Measurements from ENCODE around the gene TRMT112.
"Not testable (repeated sequence)": the region's sequence is repeated elsewhere in the genome, so short reads cannot be mapped to it uniquely, and the experiment has no call there.

The TRMT112 gene

DNA sequence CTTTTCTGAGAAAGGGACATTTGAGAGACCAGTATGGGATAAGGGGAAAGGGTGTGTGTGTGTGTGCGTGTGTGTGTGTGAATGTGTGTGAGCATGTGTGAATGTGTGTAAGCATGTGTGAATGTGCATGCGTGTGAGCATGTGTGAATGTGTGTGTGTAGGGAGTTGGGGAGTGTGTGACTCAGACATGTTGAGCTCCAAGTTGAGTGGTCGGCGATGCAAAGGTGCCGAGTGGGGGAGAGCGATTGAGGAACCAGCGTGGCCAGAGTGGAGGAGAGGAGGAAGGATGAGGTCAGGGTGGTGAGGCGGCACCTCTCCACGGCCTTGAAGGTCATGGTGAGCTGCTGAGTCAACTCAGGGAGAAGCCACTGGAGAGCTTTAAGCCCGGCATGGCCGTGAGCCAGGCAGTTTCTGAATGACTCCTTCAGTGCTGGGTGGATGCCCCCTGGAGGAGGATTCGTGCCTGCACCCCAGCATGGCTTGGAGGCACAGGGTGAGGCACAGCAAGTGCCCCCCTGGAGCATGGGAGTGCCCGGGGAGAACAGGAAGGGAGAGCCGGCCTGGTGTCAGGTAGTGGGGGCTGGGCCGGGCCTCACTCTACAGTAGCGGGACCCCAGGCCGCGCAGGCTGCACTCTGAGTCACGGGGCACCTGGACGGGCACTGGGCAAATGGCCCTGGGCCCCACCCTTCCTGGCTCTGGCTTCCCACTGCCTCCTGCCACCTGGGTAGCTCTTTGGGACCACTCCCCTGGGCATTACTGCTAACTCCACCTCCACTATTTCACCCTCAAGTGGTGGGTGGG is 14.4 kb upstream of the TRMT112 start:
- no peak for DNase-seq (ENCODE audit: low read depth, low spot score)

DNA sequence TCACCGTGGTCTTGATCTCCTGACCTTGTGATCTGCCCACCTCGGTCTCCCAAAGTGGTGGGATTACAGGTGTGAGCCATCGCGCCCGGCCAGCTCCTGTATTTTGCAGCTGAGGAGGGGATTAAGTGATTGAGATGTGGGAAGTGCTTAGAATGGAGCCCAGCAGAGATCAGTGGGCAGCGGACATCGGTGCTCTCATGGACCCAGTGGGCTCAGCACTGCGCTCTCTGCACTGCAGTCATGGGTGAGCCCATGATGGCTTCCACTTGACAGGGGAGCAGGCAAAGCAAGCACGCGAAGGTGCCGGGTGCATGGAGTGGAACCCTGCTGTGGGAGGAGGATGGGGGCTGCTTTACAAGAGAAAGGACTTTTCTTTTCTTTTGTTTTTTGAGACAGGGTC is 13.5 kb upstream of the TRMT112 start:
- no peak for DNase-seq (ENCODE audit: low read depth, low spot score)

DNA sequence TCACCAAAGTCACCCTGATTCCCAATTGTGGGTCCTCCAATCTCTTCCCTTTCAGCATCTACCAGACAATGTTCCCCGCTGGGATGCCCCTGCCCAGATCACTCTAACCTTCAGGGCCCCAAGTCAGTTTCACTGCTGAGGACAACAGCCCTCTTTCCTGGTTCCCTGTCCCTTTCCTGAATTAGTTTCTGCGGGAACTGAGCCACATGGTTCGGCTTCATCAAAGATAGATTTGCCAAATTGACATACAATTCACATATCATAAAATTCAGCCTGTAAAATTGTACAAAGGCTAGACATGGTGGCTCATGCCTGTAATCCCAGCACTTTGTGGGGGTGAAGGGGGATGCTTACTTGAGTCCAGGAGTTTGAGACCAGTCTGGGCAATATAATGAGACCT is 10.6 kb upstream of the TRMT112 start:
- DNase-seq (ENCODE audit: low read depth, low spot score): no peak

DNA sequence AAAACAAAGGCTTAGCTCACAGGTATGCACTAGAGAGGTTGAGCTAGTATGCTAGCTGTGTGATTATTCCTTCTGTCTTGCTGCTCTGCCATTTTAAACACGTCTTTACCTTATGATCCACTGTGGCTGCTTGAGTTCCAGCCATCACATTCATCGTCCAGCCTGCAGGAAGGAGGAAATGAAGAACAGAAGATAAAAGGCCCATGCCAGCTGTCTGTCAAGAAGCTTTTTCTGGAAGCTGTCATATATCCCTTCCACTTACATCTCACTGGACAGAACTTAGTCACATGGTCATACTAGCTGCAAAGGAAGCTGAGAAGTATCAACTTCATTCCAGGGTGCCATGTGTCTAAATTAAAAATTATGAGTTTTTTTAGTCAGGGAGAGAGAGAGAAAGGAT is 10.0 kb upstream of the TRMT112 start:
- DNase-seq (ENCODE audit: low read depth, low spot score): no peak

DNA sequence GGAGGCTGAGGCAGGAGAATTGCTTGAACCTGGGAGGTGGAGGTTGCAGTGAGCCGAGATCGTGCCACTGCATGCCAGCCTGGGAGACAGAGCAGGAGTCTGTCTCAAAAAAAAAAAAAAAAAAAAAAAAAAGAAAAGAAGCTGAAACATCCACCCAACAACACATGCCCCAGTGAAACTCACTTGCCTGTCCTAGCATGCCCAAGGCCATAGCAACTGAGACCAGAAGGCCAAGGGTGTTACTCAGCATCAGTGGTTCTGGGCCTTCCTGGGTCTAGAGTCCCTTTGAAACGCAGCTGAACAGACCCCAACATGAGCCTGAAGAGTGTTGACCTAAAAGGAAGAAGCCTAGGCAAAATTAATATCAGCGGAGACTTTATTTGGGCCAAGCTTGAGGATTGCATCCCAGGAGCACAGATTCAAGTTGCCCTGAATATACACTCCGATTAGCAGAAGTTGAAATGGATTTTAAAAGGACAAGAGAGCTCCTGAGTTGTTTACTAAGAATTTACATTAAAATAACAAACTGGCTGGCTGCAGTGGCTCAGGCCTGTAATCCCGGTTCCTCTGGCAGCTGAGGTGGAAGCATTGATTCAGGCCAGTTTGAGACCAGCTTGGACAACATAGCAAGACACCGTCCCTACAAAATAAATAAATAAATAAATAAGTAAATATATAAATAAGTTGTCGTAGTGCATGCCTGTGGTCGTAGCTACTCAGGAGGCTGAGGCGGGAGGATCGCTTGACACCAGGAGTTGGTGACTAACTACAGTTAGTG is 7.5 kb upstream of the TRMT112 start:
- DNase-seq (ENCODE audit: low read depth, low spot score): no peak

DNA sequence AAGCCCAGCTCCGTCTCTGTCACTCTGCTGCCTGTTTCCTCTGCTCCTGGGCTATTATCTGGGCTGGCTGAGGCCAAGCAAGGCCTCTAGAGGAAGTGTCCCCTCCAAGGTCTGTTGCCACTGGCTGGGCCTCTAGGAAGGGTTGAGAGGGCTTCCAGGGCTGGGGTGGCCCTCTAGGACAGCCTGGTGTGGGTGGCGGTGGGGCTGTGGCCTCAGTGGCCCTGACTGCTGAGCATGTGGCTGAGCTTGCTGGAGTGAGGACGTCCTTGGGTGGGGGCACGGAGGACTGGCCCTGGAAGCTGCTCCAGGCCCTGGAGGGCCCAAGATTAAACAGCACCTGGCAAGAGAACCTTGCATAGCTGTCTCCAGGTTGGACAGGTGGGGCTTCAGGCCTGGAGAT is 6.6 kb upstream of the TRMT112 start:
- not testable (repeated sequence) for DNase-seq (ENCODE audit: low read depth, low spot score)

DNA sequence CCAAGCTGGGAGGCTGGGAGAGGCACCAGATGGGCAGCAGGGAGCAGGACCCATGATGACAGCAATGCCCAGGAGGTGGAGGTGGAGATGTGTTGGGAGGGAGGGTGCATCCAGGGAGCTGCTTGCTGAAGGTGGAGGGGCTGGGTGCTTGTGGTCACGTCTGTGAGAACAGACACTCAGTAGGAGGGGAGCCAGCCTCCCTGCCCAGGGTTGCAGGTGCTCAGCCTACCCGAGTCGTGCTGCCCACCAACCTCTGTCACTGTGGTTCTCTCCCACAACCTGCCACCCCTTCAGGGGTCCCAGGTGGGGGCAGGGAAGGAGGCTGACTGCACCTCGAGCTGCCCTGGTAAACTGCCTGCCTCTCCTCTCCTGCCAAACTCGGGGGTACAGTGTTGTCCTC is 6.0 kb upstream of the TRMT112 start:
- DNase-seq (ENCODE audit: low read depth, low spot score): no peak

DNA sequence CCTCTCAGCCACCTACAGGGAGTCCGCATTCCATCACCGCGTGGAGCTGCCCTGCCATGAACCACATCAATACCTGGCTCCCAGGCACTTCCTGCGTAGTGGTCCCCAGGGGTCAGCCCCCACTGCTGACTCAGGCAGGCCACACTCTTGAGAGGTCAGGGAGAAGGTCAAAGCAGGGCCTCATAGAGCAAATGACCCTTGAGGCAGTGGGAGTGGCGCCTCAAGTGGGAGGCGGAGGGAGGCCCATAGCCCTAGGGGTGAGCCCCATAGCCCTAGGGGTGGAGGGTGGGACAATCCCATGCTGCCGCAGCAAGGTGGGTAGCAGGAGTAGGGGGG is 5.5 kb upstream of the TRMT112 start:
- DNase-seq (ENCODE audit: low read depth, low spot score): no peak

DNA sequence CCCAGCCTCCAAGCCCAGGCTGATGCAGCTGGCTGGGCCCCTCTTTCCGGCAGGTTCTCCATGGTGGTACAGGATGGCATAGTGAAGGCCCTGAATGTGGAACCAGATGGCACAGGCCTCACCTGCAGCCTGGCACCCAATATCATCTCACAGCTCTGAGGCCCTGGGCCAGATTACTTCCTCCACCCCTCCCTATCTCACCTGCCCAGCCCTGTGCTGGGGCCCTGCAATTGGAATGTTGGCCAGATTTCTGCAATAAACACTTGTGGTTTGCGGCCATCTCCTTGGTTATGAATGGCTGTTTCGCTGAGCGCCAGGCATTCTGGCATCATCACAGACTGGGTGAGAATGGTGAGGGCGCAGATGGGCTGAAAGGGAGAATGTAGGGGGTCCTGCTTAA is 4.2 kb upstream of the TRMT112 start:
- no peak for DNase-seq (ENCODE audit: low read depth, low spot score)

DNA sequence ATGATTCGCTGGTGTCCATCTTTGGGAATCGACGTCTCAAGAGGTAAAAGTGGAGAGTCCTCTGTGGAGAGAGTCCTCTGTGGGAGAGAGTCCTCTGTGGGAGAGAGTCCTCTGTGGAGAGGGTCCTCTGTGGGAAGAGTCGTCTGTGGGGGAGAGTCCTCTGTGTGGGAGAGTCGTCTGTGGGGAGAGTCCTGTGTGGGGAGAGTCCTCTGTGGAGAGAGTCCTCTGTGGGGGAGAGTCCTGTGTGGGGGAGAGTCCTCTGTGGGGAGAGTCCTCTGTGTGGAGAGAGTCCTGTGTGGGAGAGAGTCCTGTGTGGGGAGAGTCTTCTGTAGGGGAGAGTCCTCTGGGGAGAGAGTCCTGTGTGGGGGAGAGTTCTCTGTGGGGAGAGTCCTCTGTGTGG is 3.7 kb upstream of the TRMT112 start:
- DNase-seq (ENCODE audit: low read depth, low spot score): no peak

DNA sequence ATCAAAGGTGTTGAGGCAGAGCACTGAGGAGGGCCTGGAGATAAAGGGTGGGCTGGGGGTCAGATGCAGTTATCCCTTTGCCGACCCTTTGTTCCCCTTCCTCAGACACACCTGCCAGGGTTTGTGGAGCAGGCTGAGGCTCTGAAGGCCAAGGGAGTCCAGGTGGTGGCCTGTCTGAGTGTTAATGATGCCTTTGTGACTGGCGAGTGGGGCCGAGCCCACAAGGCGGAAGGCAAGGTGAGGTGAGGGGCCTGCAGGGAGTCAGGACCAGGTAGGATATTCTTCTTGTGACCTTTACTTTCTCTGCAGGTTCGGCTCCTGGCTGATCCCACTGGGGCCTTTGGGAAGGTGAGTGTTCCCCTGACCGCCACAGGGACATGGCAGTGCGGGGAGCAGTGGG is 3.2 kb upstream of the TRMT112 start:
- DNase-seq (ENCODE audit: low read depth, low spot score): no peak

DNA sequence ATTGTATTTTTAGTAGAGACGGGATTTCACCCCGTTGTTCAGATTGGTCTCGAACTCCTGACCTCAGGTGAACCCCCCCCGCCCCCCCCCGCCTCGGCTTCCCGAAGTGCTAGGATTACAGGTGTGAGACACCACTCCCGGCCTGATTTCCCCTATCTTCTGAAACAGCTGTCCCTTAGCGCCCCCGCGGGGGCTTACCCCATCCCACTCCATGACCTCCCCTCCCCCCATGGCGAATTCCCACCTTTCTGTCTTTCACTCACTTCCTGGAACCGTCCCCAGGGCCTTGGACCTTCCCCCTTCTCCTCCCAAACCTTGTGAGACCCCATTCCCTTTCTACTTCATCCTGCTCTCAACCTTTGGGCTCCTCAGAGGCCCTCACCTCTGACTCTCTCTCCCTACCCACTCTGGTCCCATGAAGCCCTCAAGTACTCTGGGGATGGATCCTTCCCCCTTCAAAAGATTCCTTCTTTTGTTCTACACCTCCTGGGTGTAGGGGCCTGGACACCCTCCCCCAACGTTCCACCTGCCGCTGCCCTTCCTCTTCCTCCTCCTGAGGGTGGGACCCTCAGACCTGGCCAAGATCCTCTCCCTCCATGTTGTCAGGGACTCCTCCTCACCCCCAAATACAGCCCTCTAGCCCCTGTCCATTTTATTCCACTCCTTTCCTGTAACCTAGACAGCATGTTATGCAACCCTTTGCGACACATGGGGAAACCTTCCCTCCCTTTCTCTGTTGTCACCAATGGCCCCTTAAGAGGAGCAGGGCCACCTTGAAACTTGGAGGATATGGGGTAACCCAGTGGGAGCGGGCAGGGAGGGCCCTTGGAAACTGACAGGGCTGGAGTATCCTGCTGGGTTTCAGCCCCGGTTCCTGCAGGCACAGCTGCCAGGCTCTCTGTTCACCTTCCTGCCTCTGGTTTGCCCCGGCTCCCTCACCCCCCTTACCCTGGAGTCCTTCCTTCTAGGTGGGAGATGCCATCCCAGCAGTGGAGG is 1.7 kb upstream of the TRMT112 start:
- DNase-seq (ENCODE audit: low read depth, low spot score): no peak

DNA sequence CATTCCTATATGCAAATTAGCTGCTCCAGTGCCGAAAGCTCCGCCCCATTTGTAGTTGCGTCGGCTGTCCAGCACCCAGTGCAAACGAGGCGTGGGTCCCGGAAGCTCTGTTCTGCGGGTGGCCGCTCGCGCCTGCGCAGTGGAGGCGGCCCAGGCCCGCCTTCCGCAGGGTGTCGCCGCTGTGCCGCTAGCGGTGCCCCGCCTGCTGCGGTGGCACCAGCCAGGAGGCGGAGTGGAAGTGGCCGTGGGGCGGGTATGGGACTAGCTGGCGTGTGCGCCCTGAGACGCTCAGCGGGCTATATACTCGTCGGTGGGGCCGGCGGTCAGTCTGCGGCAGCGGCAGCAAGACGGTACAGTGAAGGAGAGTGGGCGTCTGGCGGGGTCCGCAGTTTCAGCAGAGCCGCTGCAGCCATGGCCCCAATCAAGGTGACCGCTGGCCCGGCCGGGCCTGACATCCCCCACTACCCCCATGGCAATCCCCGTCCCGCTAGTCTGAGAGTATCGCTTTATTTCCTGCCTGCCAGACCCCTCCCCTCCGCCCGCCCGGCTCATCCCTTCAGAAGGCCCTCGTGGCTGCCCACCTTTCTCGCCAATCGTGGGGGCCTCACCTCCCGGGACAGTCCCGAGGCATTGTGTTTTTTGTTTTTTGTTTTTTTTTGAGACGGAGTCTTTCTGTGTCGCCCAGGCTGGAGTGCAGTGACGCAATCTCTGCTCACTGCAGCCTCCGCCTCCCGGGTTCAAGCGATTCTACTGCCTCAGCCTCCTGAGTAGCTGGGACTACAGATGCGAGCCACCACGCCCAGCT is 804 bp upstream of the TRMT112 start, which contains the start of gene PRDX5:
Gene PRDX5 (plus strand): TSS at position 161 of the 805 bp plus-strand sequence. CDS start 95 bp downstream, at position 256.
- DNase-seq (ENCODE audit: low read depth, low spot score): no peak

DNA sequence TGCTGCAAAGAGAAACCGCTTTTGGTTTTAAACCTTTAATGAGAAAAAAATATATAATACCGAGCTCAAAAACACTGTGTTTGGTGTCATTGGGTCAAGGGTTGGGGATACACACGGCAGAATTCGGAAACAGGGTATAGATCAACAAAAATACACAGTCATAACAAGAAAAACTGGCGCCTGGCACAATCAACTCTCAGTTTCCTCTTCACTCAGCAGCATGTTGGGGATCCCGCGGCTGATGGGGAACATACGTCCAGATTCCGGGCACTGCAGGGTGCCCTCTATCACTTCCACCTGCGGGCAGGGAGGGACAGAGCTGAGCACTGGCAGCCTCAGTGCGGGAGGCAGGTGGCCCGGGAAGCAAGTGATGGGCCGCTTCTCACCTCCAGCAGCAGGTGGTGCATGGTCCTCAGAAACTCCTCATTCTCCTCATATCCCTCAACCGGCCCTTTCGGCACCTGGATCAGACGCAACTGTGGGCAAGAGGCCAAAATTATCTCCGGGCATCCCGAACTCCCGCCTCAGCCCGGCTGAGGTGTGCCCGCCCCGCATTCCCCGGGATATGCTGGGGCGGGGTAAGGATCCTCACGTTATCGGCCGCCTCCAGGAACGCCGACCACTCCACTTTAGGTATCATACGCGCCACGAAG is 561 bp downstream of the TRMT112 start:
- DNase-seq (ENCODE audit: low read depth, low spot score): no peak

DNA sequence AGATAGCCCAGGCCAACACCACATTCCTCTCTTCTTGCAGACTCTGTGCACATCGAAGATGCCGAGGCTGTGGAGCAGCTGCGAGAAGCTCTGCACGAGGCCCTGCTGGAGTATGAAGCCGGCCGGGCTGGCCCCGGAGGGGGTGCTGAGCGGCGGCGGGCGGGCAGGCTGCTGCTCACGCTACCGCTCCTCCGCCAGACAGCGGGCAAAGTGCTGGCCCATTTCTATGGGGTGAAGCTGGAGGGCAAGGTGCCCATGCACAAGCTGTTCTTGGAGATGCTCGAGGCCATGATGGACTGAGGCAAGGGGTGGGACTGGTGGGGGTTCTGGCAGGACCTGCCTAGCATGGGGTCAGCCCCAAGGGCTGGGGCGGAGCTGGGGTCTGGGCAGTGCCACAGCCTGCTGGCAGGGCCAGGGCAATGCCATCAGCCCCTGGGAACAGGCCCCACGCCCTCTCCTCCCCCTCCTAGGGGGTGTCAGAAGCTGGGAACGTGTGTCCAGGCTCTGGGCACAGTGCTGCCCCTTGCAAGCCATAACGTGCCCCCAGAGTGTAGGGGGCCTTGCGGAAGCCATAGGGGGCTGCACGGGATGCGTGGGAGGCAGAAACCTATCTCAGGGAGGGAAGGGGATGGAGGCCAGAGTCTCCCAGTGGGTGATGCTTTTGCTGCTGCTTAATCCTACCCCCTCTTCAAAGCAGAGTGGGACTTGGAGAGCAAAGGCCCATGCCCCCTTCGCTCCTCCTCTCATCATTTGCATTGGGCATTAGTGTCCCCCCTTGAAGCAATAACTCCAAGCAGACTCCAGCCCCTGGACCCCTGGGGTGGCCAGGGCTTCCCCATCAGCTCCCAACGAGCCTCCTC is 1.5 kb downstream of the TRMT112 start:
- not testable (repeated sequence) for DNase-seq (ENCODE audit: low read depth, low spot score)

DNA sequence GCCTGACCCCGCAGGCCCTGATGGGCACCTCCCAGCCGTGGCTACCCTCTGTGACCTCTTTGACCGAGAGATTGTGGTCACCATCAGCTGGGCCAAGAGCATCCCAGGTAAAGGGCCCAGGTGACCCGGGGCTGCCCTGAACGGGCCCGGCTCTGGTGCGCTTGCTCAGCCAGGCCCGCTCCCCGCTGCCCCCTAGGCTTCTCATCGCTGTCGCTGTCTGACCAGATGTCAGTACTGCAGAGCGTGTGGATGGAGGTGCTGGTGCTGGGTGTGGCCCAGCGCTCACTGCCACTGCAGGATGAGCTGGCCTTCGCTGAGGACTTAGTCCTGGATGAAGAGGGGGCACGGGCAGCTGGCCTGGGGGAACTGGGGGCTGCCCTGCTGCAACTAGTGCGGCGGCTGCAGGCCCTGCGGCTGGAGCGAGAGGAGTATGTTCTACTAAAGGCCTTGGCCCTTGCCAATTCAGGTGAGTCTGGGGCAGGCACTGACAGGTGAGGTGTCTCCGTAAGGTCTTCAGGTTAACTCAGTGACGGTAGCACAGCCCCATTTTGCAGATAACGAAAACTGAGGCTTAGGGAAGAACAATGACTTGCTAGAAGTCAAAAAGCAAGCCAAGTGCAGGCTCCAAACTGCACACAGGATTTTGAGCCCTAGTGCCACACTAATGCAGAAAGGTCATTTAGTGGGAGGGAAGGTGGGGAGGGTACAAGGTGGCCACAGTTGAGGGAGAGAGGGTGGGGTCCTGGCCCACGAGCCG is 2.4 kb downstream of the TRMT112 start:
- DNase-seq (ENCODE audit: low read depth, low spot score): no peak

DNA sequence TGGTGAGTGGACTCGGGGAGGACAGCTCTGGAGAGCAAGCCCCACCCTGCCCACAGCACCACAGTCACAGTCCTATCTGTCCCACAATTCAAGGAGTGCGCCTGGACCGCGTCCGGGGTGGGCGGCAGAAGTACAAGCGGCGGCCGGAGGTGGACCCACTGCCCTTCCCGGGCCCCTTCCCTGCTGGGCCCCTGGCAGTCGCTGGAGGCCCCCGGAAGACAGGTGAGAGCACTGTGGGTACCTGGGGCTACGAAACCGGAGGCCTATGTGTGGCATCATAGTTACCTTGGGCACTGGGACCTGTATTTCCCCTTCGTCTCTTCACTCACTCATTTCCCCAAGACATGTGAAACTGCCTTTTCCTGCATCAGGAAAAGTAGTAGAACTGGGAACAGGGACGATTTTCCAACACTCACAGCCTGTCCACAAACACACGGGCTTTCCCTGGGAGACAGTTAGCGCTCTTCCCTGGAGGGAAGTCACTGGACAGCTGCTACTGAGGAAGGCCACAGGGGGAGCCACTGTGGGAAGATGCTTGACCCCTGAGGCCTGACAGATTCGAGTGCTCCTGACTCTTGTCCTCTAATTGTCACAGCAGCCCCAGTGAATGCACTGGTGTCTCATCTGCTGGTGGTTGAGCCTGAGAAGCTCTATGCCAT is 3.1 kb downstream of the TRMT112 start:
- DNase-seq (ENCODE audit: low read depth, low spot score): no peak

DNA sequence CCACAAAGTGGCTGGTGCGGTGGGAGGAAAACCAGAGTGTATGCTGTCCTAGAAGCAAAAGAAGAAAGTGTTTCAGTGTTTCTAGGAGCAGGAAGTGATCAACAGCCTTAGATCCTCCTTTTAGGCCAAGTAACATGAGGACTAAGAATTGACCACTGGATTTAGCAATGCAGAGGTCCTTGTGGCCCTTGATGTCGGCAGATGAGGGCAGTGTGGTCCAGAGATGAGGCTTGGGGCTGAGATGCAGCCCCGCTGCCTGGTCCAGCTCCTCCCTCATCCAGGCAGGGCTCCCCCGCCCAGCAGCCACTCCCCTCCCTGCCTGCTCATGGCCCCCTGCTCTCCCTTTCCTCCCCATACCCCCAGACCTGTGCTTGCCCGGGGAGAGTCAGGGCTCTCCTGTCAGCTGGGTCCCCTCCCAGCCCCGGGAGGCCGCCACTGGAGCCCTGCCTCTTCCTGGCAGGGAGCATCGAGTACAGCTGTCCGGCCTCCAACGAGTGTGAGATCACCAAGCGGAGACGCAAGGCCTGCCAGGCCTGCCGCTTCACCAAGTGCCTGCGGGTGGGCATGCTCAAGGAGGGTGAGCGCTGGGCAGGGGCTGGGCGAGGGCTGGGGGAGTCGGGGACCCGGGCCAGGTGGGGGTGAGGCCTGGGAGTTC is 3.7 kb downstream of the TRMT112 start:
- no peak for DNase-seq (ENCODE audit: low read depth, low spot score)

Measured in smooth muscle cell of the brain vasculature (primary cell).